Stimulated activated effector memory CD8-positive, alpha-beta T cell treated with anti-CD3 and anti-CD28 coated beads, Interleukin-12 subunit alpha, Interleukin-12 subunit beta, amount 100 ng/mL, for 72 hours (primary cell): ENCODE results near the gene COQ8A.
"Not testable (repeated sequence)": the region's sequence is repeated elsewhere in the genome, so short reads cannot be mapped to it uniquely, and the experiment has no call there.

ENCODE experiments used
- ATAC-seq: fragments of 150-1000 bp; cut with Tn5 transposase; 2 replicates; pipeline ENCODE4 v1.10.0; 2021
- DNase-seq, 2 donors: peaks; one replicate each; pipeline ENCODE4 v3.0.0; 2021 to 2022; ENCODE audit warnings: low spot score in 2 of 2
- H3K27ac Mint-ChIP-seq: one replicate; pipeline ENCODE4 v1.8.0; 2022; ENCODE audit warnings: mild to moderate bottlenecking, mixed read lengths
- H3K36me3 Mint-ChIP-seq: one replicate; pipeline ENCODE4 v1.8.0; 2022; ENCODE audit warnings: mild to moderate bottlenecking, mixed read lengths
- H3K4me1 Mint-ChIP-seq: one replicate; pipeline ENCODE4 v1.8.0; 2022; ENCODE audit warnings: mixed read lengths
- H3K4me3 Mint-ChIP-seq: one replicate; pipeline ENCODE4 v1.8.0; 2022; ENCODE audit warnings: mild to moderate bottlenecking, mixed read lengths
- H3K9me3 Mint-ChIP-seq: one replicate; pipeline ENCODE4 v1.8.0; 2022; ENCODE audit warnings: mixed read lengths

The COQ8A gene

DNA sequence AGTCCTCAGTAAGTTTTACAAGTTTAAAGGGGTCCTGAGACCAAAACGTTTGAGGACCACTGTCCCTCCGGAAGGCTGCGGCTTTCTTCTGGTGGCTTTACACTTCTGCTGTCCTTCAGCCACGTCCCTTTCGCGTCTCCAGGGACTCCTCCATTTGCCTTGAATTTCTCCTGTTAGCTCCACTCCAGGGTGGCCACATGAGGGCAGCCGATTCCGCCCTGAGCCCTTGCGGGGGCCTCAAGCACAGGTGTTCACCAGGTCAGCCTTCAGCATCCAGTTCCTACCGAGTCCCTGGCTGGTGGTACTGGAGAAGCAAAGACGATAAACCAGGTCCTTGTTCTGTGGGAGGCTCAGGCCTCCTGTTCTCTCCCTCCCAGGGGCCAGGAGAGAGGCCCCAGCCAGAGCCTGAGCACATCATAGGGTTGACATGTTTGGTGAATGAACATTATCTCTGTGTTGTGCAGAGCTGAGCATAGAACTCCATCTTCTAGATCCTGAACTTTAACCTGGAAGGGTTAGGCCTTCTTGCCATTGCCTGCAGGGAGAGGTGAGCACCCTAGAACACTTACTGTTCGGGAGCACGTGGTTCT lies 27.4 kb upstream of the COQ8A start:
- DNase-seq, result no peak
- H3K4me3 Mint-ChIP-seq, result no peak overlapping the region
- peak; percentile 54 for ATAC-seq
- H3K36me3 Mint-ChIP-seq, result no peaks in the 10 kb centered on the region
- H3K9me3 Mint-ChIP-seq, result no peaks in the 10 kb centered on the region
- H3K27ac Mint-ChIP-seq, result no peak overlapping the region
- H3K4me1 Mint-ChIP-seq, result peaks cover 8% of the 10 kb centered on the region

DNA sequence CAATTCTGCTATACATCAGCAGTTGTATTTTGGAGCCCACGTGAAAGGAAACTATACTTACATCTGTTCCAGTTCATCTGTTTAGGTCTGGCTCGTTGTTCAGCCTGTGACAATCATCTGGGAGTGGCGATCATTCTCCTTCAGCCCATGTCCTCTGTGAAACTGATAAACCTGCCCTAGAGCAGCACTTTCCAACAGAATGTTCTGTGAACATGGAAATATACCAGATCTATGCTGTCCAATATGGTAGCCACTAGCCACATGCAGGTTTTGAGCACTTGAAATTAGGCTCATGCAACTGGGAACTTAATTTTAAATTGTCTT lies 24.5 kb upstream of the COQ8A start:
- H3K4me1 Mint-ChIP-seq, result peaks cover 8% of the 10 kb centered on the region

DNA sequence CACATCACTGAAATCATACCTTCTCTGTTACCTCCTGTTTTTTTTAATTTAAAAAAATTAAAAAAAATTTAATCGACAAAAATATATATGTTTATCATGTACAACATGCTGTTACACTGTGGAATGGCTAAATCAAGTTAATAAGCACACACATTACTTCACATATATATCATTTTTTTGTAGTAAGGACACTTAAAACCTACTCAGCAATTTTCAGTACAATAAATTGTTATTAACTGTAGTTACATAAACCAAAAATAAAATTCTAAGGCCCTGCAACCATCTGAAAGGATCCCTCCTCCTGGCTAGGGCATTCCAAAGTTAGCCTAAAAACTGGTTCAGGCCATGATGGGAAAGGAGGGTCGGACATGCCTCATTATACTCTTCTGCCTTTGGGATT lies 23.6 kb upstream of the COQ8A start:
- Mint-ChIP-seq H3K4me3 (no peak overlapping the region), H3K36me3 (no peaks in the 10 kb centered on the region), H3K27ac (no peak overlapping the region), H3K9me3 (no peaks in the 10 kb centered on the region), H3K4me1 (peaks cover 8% of the 10 kb centered on the region)
- ATAC-seq (no peak), DNase-seq (no peak)

More for the DNA sequence above, 24.5 kb upstream of the COQ8A start:
- ATAC-seq, result no peak
- H3K9me3 Mint-ChIP-seq, result no peaks in the 10 kb centered on the region
- no peaks in the 10 kb centered on the region for H3K36me3 Mint-ChIP-seq
- H3K27ac Mint-ChIP-seq, result peak overlapping the region; percentile 43
- DNase-seq, result no peak
- no peak overlapping the region for H3K4me3 Mint-ChIP-seq

DNA sequence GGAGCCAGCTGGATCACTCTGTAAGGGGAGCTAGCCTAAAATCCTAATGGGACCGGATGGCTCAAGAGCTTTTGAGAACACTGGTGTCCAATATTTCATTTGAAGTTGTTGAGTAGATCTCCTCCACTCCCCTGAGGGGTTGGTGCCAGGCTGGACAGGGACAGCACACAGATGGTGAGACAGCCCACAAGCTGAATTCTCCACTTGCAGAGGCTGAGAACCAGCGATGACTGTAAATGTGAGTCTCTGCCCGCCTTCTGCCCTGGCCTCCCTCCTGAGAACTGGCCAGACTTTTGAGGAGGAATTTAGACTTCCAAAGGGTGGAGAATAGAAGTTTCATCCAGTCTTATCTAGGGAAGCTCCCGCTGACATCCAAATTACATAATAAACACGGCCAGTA lies 20.5 kb upstream of the COQ8A start:
- Mint-ChIP-seq H3K4me1 (peaks cover 8% of the 10 kb centered on the region), H3K4me3 (no peak overlapping the region), H3K36me3 (no peaks in the 10 kb centered on the region), H3K9me3 (no peaks in the 10 kb centered on the region), H3K27ac (no peak overlapping the region)
- ATAC-seq (no peak), DNase-seq (no peak)

DNA sequence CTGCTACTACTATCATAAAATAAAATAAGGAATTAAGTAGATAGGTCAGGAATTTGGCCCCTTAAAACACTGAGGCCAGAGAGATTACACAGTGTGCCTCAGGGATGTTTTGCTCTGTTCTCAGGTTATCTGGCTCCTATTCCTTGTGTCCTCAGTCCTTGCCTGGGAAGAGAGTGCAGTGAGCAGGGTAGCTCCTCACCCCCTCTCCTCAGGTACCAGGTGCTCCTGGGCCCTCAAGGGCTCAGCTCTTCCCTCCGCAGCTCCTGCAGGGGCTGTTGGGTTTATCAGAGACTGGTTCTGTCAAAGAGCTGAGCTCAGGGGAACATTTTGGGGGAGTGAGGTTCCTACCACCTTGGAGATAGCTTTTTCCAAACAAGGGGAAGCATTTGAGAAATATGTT lies 20.1 kb upstream of the COQ8A start:
- DNase-seq (no peak), ATAC-seq (no peak)
- Mint-ChIP-seq H3K27ac (no peak overlapping the region), H3K9me3 (no peaks in the 10 kb centered on the region), H3K4me1 (peaks cover 7% of the 10 kb centered on the region), H3K36me3 (no peaks in the 10 kb centered on the region), H3K4me3 (no peak overlapping the region)

DNA sequence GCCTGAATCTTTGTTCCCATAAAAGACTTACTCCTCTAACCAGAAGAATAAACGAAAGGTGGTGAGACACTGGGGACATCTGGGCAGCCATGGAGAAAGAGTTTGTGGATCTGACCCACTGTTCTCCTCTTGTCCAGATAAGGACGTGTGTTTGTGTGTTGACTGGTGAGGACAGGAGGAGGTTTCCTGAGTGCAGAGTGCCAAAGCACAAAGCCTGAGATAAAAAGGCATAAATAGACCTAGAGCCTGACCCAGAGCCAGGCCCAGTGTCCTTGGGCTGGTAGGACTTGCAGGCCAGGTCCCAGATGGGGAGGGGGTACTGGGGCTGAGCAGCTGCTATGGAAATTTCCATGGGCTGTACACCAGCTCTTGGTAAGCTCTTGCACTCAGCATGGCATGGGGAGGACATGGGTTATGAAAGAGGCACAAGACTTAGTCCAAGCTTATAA lies 19.6 kb upstream of the COQ8A start:
- no peak overlapping the region for H3K27ac Mint-ChIP-seq
- DNase-seq, result no peak
- peaks cover 2% of the 10 kb centered on the region for H3K4me1 Mint-ChIP-seq
- no peaks in the 10 kb centered on the region for H3K9me3 Mint-ChIP-seq
- no peak for ATAC-seq
- no peaks in the 10 kb centered on the region for H3K36me3 Mint-ChIP-seq
- no peak overlapping the region for H3K4me3 Mint-ChIP-seq

DNA sequence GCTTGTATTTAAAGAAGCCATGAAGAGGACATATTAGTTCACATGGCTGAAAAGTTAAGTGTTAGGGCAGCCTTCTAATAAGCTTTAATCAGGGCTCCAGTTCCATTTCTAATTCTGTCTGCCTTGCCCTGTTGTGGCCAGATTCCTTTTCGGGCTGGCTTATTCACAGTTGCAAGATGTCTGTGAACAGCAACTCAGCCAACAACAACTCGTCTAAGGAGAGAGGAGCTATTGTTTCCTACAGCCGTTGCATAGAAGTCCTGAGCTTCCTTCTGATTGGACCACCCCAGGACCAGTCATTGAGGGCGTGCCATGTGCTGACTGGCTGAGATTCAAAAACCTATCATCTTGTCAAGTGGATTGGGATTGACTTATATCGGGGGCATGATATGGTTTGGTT lies 18.6 kb upstream of the COQ8A start:
- H3K4me3 Mint-ChIP-seq, result no peak overlapping the region
- no peaks in the 10 kb centered on the region for H3K9me3 Mint-ChIP-seq
- H3K27ac Mint-ChIP-seq, result no peak overlapping the region
- no peaks in the 10 kb centered on the region for H3K36me3 Mint-ChIP-seq
- DNase-seq, result no peak
- no peak for ATAC-seq
- H3K4me1 Mint-ChIP-seq, result no peaks in the 10 kb centered on the region

DNA sequence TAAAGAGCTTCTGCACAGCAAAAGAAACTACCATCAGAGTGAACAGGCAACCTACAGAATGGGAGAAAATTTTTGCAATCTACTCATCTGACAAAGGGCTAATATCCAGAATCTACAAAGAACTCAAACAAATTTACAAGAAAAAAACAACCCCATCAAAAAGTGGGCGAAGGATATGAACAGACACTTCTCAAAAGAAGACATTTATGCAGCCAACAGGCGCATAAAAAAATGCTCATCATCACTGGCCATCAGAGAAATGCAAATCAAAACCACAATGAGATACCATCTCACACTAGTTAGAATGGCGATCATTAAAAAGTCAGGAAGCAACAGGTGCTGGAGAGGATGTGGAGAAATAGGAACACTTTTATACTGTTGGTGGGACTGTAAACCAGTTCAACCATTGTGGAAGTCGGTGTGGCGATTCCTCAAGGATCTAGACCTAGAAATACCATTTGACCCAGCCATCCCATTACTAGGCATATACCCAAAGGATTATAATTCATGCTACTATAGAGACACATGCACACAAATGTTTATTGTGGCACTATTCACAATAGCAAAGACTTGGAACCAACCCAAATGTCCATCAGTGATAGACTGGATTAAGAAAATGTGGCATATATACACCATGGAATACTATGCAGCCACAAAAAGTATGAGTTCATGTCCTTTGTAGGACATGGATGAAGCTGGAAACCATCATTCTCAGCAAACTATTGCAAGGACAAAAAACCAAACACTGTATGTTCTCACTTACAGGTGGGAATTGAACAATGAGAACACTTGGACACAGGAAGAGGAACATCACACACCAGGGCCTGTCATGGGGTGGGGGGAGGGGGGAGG lies 10.6 kb upstream of the COQ8A start:
- H3K4me3 Mint-ChIP-seq, DNase-seq, H3K27ac Mint-ChIP-seq, H3K9me3 Mint-ChIP-seq, H3K36me3 Mint-ChIP-seq, H3K4me1 Mint-ChIP-seq, ATAC-seq: not testable (repeated sequence)

DNA sequence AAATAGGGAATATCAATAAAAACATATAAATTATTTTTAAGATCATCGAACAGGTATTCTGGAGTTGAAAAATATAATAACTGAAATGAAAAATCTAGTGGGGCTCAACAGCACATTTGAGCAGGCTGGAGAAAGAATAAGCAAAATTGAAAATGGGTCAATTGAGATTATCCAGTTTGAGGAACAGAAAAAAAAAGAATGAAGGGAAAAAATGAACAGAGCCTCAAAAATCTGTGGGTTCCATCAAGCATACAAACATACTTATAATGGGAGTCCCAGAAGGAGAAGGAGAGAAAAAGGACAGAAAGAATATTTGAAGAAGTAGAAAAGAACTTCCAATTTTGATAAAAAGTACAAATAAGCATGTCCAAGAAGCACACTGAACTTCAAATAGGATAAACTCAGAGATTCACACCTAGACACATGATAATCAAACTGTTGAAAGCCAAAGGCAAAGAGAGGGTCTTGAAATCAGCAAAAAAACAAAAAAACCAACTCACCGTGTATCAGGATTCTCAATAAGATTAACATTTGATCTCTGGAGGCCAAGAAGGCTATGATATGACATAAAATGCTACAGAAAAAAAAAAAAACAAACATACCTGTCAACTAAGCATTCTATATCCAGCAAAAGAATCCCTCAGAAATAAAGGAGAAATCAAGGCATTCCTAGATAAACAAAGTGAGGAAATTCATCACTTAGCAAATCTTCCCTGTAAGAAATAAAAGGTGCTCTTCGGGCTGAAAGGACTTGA lies 5.4 kb upstream of the COQ8A start:
- DNase-seq, result no peak
- peaks cover 13% of the 10 kb centered on the region for H3K4me1 Mint-ChIP-seq
- peaks cover 13% of the 10 kb centered on the region for H3K36me3 Mint-ChIP-seq
- no peak for ATAC-seq
- no peak overlapping the region for H3K27ac Mint-ChIP-seq
- H3K4me3 Mint-ChIP-seq, result no peak overlapping the region
- H3K9me3 Mint-ChIP-seq, result peaks cover 15% of the 10 kb centered on the region

DNA sequence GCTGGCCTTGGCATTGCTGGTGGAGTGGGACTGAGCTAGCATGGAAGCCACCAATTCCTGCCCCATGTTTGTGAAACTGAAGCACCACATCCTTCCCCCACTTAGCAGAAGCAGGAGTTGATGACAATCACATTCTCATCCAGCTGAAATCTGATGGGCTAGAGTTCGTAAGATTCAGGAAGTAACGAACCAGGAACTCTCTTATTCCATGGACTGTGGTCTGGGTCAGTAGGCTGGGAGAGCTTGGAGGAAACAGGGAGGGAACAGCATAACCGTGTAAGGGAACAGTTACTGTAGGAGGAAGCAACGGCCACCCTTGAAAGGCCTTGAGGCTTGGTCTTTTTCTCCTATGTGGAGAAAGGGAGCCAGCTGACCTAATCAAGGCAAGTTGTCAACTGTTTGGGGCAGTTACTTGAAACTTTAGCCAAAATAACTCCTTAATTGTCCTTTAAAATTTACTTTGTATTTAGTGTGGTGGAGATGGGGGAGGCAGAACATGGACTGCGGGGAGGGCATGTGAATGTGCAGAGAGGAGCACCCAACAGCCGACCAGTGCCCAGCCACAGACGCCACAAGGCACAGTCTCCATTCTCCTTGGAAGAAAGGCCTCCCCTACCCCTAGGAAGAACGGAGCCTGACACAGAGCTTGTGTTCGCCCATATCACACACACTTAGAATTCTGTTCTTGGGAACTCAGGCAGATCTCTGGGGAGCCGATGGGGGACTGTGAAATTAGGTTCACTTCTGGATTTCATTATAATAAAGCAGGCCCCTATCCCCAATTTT lies 2.0 kb upstream of the COQ8A start:
- H3K36me3 Mint-ChIP-seq, result peaks cover 26% of the 10 kb centered on the region
- H3K9me3 Mint-ChIP-seq, result peaks cover 15% of the 10 kb centered on the region
- DNase-seq (no peak), ATAC-seq (no peak)
- peak overlapping the region; percentile 86 for H3K4me3 Mint-ChIP-seq
- peaks cover 35% of the 10 kb centered on the region for H3K4me1 Mint-ChIP-seq
- peak overlapping the region; percentile 97 for H3K27ac Mint-ChIP-seq

DNA sequence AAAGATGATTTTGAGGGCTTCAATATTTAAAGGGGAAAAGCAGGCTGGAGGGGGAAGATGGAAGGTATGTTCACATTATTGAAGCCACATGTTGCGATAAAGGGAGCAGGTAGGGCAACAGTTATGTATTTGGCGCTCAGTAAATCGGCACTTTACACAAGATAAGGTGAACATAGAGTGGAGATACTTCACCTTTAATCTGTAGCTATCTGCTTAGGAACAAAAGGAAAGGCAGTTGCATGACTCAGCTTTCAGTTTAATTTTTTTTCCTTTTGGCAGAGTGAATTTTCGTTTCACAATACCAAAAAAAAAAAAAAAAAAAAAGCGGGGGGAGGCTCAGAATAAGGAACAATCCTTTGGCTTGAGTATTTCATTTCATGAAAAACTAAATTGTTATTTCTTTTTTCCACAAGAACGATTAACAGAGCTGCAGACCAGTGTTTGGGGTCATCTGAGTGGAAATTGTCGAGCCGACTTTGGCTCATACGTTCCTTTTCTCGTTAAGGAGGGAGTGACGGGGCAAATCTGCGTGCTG lies 1.1 kb upstream of the COQ8A start:
- Mint-ChIP-seq H3K9me3 (peaks cover 15% of the 10 kb centered on the region), H3K27ac (peak overlapping the region; percentile 97), H3K4me1 (peaks cover 43% of the 10 kb centered on the region), H3K36me3 (peaks cover 26% of the 10 kb centered on the region), H3K4me3 (peak overlapping the region; percentile 86)
- ATAC-seq (no peak), DNase-seq (no peak)

DNA sequence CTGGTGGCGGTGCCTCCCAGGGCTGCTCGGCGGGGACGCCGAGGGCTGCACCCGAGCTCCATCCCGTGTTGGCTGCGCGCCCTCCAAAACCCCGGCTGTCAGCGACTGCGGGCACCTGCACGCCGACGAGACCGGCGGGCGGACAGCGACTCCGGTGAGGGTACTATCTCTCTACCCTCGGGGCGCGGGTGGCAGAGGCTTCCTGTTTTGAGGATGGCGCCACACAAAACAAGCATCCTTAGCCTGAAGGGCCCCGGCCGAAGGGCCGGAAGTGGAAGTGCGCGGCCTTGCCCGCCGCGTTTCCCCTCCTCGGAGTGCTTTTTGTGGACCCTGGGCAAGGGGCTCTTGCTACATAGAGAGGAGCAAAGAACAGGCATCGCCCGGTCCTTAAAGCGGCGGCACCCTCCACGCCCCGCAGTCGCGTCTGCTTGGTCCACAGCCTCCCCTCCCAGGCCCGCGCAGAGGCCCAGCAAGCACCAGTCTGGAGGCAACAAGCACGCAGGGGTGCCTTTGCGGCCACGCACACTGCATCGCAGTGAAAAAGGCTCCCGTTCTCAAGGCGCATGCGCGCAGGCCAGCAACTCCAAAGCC lies 561 bp upstream of the COQ8A start:
- peak; percentile 52 for ATAC-seq
- DNase-seq, result peak in 1 of 2 donors; percentile 98
- Mint-ChIP-seq H3K4me1 (peaks cover 49% of the 10 kb centered on the region), H3K4me3 (peak overlapping the region; percentile 86), H3K9me3 (peaks cover 11% of the 10 kb centered on the region), H3K27ac (peak overlapping the region; percentile 97), H3K36me3 (peaks cover 26% of the 10 kb centered on the region)

DNA sequence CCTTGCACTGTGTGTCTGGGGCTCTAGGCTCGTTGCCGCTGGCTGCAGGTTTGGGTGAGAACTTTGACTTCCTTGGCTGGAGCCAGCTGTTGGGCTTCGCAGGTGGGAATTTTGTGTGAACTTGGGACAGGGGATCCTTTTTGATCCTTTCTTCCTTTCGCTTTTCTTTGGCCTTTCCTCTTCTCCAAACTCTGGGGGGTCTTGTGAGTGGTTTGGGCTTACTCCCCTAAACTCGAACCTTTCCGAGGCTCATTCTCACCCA lies 643 bp downstream of the COQ8A start:
- Mint-ChIP-seq H3K4me1 (peaks cover 57% of the 10 kb centered on the region), H3K27ac (peak overlapping the region; percentile 97), H3K4me3 (peak overlapping the region; percentile 86), H3K36me3 (peaks cover 26% of the 10 kb centered on the region), H3K9me3 (no peaks in the 10 kb centered on the region)
- DNase-seq (no peak), ATAC-seq (no peak)

DNA sequence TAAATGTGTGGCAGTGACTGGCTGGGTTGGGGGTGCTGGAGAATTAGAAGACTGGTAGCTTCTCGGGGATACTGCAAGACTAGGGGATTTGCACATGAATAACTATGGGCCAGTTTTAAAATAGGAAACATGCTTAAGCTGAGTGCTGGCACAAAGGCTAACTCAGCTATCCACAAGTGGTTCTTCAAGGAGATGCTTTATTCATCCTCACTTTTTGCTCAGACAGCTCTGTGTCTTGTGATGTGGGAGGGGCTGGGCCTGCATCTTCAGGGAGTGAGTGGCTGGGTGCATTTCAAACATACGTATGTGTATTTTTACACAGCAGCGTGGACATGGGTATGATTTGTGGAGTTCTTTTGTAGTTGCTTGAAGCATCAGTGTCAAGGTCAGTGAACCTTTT lies 2.3 kb downstream of the COQ8A start:
- DNase-seq (no peak), ATAC-seq (no peak)
- Mint-ChIP-seq H3K9me3 (no peaks in the 10 kb centered on the region), H3K4me3 (peak overlapping the region; percentile 86), H3K4me1 (peaks cover 72% of the 10 kb centered on the region), H3K27ac (no peak overlapping the region), H3K36me3 (peaks cover 26% of the 10 kb centered on the region)

DNA sequence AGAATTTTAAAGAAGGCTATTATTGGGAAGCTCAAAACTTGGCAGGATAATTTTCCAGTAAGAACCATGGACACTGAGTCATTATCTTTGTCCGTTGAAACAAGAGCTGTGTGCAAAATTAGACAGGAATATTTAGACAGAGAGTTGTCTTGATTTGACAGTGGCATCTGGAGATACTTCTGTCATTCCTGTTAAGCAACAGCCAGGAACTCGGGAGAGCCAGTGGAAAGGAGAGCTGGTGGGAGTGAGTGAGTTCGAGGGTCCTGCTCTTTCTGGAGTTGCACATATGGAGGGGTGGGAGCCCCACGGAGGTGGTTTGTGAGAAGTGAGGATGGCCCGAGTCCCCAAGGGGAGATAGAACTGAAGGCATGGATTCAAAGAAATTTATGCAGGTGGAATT lies 3.1 kb downstream of the COQ8A start:
- DNase-seq (no peak), ATAC-seq (no peak)
- no peak overlapping the region for H3K4me3 Mint-ChIP-seq
- peaks cover 70% of the 10 kb centered on the region for H3K4me1 Mint-ChIP-seq
- no peaks in the 10 kb centered on the region for H3K9me3 Mint-ChIP-seq
- H3K27ac Mint-ChIP-seq, result no peak overlapping the region
- H3K36me3 Mint-ChIP-seq, result peaks cover 26% of the 10 kb centered on the region
